ENCODE measurements around the gene TMEM238L.

DNA sequence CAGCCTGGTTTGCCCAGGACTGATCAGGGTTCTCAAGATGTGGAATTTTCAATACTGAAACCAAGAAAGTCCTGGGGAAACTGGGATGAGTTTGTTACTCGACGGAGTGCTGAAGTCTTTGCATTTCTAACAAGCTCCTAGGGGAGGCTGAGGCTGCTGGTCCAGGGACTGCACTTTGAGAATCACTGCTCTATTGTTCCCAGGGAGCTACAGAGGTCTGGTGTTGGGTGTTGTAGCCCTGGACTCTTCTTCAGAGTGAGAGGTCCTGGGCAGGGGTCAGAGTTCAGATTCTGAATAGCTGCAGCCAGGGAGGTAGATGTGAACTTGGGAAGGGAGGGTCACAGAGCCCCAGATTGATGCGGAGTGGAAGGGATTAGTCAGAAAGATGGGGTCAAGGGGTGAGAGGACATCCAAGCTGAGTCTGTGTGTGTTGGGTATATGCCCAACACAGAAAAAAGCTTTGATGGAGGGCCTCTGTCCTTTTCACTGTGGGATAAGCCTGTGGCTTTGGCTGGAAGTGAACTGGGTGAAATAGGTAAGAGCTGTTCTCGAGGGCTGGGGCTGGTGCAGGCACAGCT is 14.1 kb downstream of the TMEM238L start:
- TF ChIP-seq, protein P1, sequence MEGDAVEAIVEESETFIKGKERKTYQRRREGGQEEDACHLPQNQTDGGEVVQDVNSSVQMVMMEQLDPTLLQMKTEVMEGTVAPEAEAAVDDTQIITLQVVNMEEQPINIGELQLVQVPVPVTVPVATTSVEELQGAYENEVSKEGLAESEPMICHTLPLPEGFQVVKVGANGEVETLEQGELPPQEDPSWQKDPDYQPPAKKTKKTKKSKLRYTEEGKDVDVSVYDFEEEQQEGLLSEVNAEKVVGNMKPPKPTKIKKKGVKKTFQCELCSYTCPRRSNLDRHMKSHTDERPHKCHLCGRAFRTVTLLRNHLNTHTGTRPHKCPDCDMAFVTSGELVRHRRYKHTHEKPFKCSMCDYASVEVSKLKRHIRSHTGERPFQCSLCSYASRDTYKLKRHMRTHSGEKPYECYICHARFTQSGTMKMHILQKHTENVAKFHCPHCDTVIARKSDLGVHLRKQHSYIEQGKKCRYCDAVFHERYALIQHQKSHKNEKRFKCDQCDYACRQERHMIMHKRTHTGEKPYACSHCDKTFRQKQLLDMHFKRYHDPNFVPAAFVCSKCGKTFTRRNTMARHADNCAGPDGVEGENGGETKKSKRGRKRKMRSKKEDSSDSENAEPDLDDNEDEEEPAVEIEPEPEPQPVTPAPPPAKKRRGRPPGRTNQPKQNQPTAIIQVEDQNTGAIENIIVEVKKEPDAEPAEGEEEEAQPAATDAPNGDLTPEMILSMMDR (IDR thresholded peaks at IDR 0.05), result no peak
- TF ChIP-seq POLR2A (IDR thresholded peaks at IDR 0.05), result no peak
